GM19023 (cell line): Measurements from ENCODE around the gene MIOX.

Experiments used
- ATAC-seq: cut with Tn5 transposase; IDR thresholded peaks from one replicate; pipeline ENCODE4 v1.9.1; 2021; ENCODE audit warnings: mild to moderate bottlenecking, moderate library complexity; ENCODE audit not compliant: unreplicated experiment

Gene MIOX

GRCh38 chr22:50486561-50487289 is at the start of gene MIOX:
TSS of gene MIOX (plus strand) at chr22:50486859. CDS start at chr22:50486898, 39 bp downstream.
- ATAC-seq, result no peak

- no peak for ATAC-seq
Measured at GRCh38 chr22:50437511-50438304, 49.0 kb upstream of the MIOX start.

- ATAC-seq, result no peak
Measured at GRCh38 chr22:50438305-50439275, 48.1 kb upstream of the MIOX start.

GRCh38 chr22:50439314-50439870 is 47.3 kb upstream of the MIOX start:
- ATAC-seq, result no peak

- ATAC-seq, result no peak
Measured at GRCh38 chr22:50439871-50440331, 46.8 kb upstream of the MIOX start.

- no peak for ATAC-seq
Measured at GRCh38 chr22:50440544-50441249, 46.0 kb upstream of the MIOX start.

- ATAC-seq, result no peak
Measured at GRCh38 chr22:50441428-50441993, 45.1 kb upstream of the MIOX start.

GRCh38 chr22:50443197-50443596 is 43.5 kb upstream of the MIOX start:
- no peak for ATAC-seq

- no peak for ATAC-seq
Measured at GRCh38 chr22:50443801-50444625, 42.6 kb upstream of the MIOX start.

GRCh38 chr22:50444663-50445062 is 42.0 kb upstream of the MIOX start:
- ATAC-seq, result no peak

GRCh38 chr22:50445071-50445879 is 41.4 kb upstream of the MIOX start:
- no peak for ATAC-seq

- no peak for ATAC-seq
Measured at GRCh38 chr22:50445880-50446707, 40.6 kb upstream of the MIOX start.

GRCh38 chr22:50446708-50447575 is 39.7 kb upstream of the MIOX start:
- no peak for ATAC-seq

- ATAC-seq, result no peak
Measured at GRCh38 chr22:50447576-50448551, 38.8 kb upstream of the MIOX start.

- ATAC-seq, result no peak
Measured at GRCh38 chr22:50452649-50453048, 34.0 kb upstream of the MIOX start.
